Measurements from ENCODE around the gene DDHD1.
A peak's percentile ranks its signal among the peaks of the same experiment; 100 is the strongest.
"Not testable (repeated sequence)": the region's sequence is repeated elsewhere in the genome, so short reads cannot be mapped to it uniquely, and the experiment has no call there.

The DDHD1 gene

GRCh38 chr14:53124786-53125185, 28.3 kb downstream of the DDHD1 start:
- H3K36me3 ChIP-seq (replicated peaks; ENCODE audit: low read depth, low read length) = peaks cover 5% of the 10 kb centered on the region
- no peaks in the 10 kb centered on the region for H3K9me3 ChIP-seq (ENCODE audit: insufficient read depth, low read length)
- no peak overlapping the region for H3K9ac ChIP-seq (ENCODE audit: low read length)
- H2AFZ ChIP-seq (ENCODE audit: low read depth, low read length) = no peak overlapping the region
- H3K27me3 ChIP-seq (ENCODE audit: low read depth, low read length) = no peaks in the 10 kb centered on the region
- no peak overlapping the region for H3K4me2 ChIP-seq (ENCODE audit: low read length)
- peaks cover 49% of the 10 kb centered on the region for H3K79me2 ChIP-seq (ENCODE audit: low read length)
- peaks cover 5% of the 10 kb centered on the region; the same call in 1 of the 2 replicates for H3K4me1 ChIP-seq (ENCODE audit: low read length)
- H4K20me1 ChIP-seq (ENCODE audit: insufficient read depth, low read length) = peaks cover 21% of the 10 kb centered on the region
- TF ChIP-seq EZH2phosphoT487 (IDR thresholded peaks at IDR 0.05; ENCODE audit: low read depth) = no peak
- no peak for TF ChIP-seq CTCF (IDR thresholded peaks at IDR 0.05; ENCODE audit: low read depth, low read length)
- H3K27ac ChIP-seq (ENCODE audit: low read length) = no peak overlapping the region
- H3K4me3 ChIP-seq (ENCODE audit: low read length) = no peak overlapping the region

- H2AFZ ChIP-seq (ENCODE audit: low read depth, low read length); H3K27ac ChIP-seq (ENCODE audit: low read length); H3K4me1 ChIP-seq (ENCODE audit: low read length); H3K4me2 ChIP-seq (ENCODE audit: low read length); H3K27me3 ChIP-seq (ENCODE audit: low read depth, low read length); H3K36me3 ChIP-seq (replicated peaks; ENCODE audit: low read depth, low read length); H3K9ac ChIP-seq (ENCODE audit: low read length); H3K4me3 ChIP-seq (ENCODE audit: low read length); H3K9me3 ChIP-seq (ENCODE audit: insufficient read depth, low read length): not testable (repeated sequence)
- Histone ChIP-seq H4K20me1 (ENCODE audit: insufficient read depth, low read length) (peaks cover 24% of the 10 kb centered on the region), H3K79me2 (ENCODE audit: low read length) (peaks cover 58% of the 10 kb centered on the region)
Observed at GRCh38 chr14:53121419-53121818, 31.7 kb downstream of the DDHD1 start.

GRCh38 chr14:53117479-53117878, 35.6 kb downstream of the DDHD1 start:
- Histone ChIP-seq H3K79me2 (ENCODE audit: low read length) (peaks cover 78% of the 10 kb centered on the region), H4K20me1 (ENCODE audit: insufficient read depth, low read length) (peaks cover 21% of the 10 kb centered on the region)
- not testable (repeated sequence) for H3K9me3 ChIP-seq (ENCODE audit: insufficient read depth, low read length); H3K36me3 ChIP-seq (replicated peaks; ENCODE audit: low read depth, low read length); H2AFZ ChIP-seq (ENCODE audit: low read depth, low read length); H3K4me3 ChIP-seq (ENCODE audit: low read length); H3K4me2 ChIP-seq (ENCODE audit: low read length); H3K9ac ChIP-seq (ENCODE audit: low read length); H3K27me3 ChIP-seq (ENCODE audit: low read depth, low read length); H3K27ac ChIP-seq (ENCODE audit: low read length); H3K4me1 ChIP-seq (ENCODE audit: low read length)

GRCh38 chr14:53113989-53114388, 39.1 kb downstream of the DDHD1 start:
- no peaks in the 10 kb centered on the region for H3K9me3 ChIP-seq (ENCODE audit: insufficient read depth, low read length)
- H3K4me2 ChIP-seq (ENCODE audit: low read length) = no peak overlapping the region
- peaks cover 34% of the 10 kb centered on the region for H4K20me1 ChIP-seq (ENCODE audit: insufficient read depth, low read length)
- H3K27me3 ChIP-seq (ENCODE audit: low read depth, low read length) = no peaks in the 10 kb centered on the region
- peaks cover 3% of the 10 kb centered on the region for H3K36me3 ChIP-seq (replicated peaks; ENCODE audit: low read depth, low read length)
- H3K4me3 ChIP-seq (ENCODE audit: low read length) = no peak overlapping the region
- H3K79me2 ChIP-seq (ENCODE audit: low read length) = peaks cover 87% of the 10 kb centered on the region
- H2AFZ ChIP-seq (ENCODE audit: low read depth, low read length) = no peak overlapping the region
- H3K9ac ChIP-seq (ENCODE audit: low read length) = no peak overlapping the region
- no peak overlapping the region for H3K27ac ChIP-seq (ENCODE audit: low read length)
- TF ChIP-seq EZH2phosphoT487 (IDR thresholded peaks at IDR 0.05; ENCODE audit: low read depth) (no peak), CTCF (IDR thresholded peaks at IDR 0.05; ENCODE audit: low read depth, low read length) (no peak)
- peaks cover 15% of the 10 kb centered on the region for H3K4me1 ChIP-seq (ENCODE audit: low read length)

GRCh38 chr14:53110096-53110495, 43.0 kb downstream of the DDHD1 start:
- Histone ChIP-seq H3K4me2 (ENCODE audit: low read length) (peak overlapping the region; percentile 91), H3K36me3 (replicated peaks; ENCODE audit: low read depth, low read length) (peaks cover 9% of the 10 kb centered on the region), H3K4me1 (ENCODE audit: low read length) (peaks cover 24% of the 10 kb centered on the region), H3K9ac (ENCODE audit: low read length) (no peak overlapping the region), H3K4me3 (ENCODE audit: low read length) (peak overlapping the region; percentile 74), H2AFZ (ENCODE audit: low read depth, low read length) (no peak overlapping the region), H4K20me1 (ENCODE audit: insufficient read depth, low read length) (peaks cover 34% of the 10 kb centered on the region), H3K27me3 (ENCODE audit: low read depth, low read length) (no peaks in the 10 kb centered on the region), H3K27ac (ENCODE audit: low read length) (peak overlapping the region; percentile 68; the same call in 1 of the 2 replicates), H3K9me3 (ENCODE audit: insufficient read depth, low read length) (no peaks in the 10 kb centered on the region), H3K79me2 (ENCODE audit: low read length) (peaks cover 79% of the 10 kb centered on the region)
- no peak for TF ChIP-seq CTCF (IDR thresholded peaks at IDR 0.05; ENCODE audit: low read depth, low read length)
- TF ChIP-seq EZH2phosphoT487 (IDR thresholded peaks at IDR 0.05; ENCODE audit: low read depth) = no peak

Data from OCI-LY3 (cell line).